Gastrocnemius medialis (tissue), 4 donors: ENCODE results near the gene ENGASE. TPM values are rescaled to one million over a fixed set of nuclear protein-coding genes. Genes with fewer than 3 reads are reported as not detected.
A peak's percentile ranks its signal among the peaks of the same experiment; 100 is the strongest.

Source experiments
- ATAC-seq, 2 donors: fragments of 150-250 bp; one replicate each; pipeline ENCODE4 v1.9.1; 2016
- DNase-seq, 2 donors: peaks; one replicate each; pipeline ENCODE4 v3.0.0-alpha.2; 2019
- H3K27ac ChIP-seq, 4 donors: fragments of 200-600 bp; sonication (generic); 1 replicate in 1 of 4; 2 replicates in 3 of 4; pipeline ENCODE4 v1.5.1; 2016 to 2018; ENCODE audit warnings: mild to moderate bottlenecking in 2 of 4, moderate library complexity in 1 of 4
- H3K27me3 ChIP-seq, 3 donors: fragments of 200-600 bp; sonication (generic) in 2 of 3; 1 replicate in 1 of 3; 2 replicates in 2 of 3; pipeline versions ENCODE4 v1.5.1 to v1.6.0; 2016 to 2019; ENCODE audit warnings: mild to moderate bottlenecking in 1 of 3, moderate library complexity in 1 of 3
- H3K36me3 ChIP-seq, 2 donors: fragments of 200-600 bp; sonication (generic) in 1 of 2; one replicate each; pipeline ENCODE4 v1.5.1; 2017 to 2018
- H3K4me1 ChIP-seq, 2 donors: fragments of 200-600 bp; sonication (generic) in 1 of 2; one replicate each; pipeline ENCODE4 v1.5.1; 2016 to 2017; ENCODE audit warnings: mild to moderate bottlenecking in 2 of 2
- H3K4me3 ChIP-seq, 4 donors: fragments of 200-600 bp; sonication (generic) in 3 of 4; 1 replicate in 1 of 4; 2 replicates in 3 of 4; pipeline ENCODE4 v1.5.1; 2016 to 2019; ENCODE audit warnings: mild to moderate bottlenecking in 2 of 4
- H3K9me3 ChIP-seq, 3 donors: fragments of 200-600 bp; sonication (generic) in 2 of 3; 1 replicate in 1 of 3; 2 replicates in 2 of 3; pipeline ENCODE4 v1.5.1; 2016 to 2019
- POLR2A ChIP-seq, 2 donors: fragments of 450-650 bp; IDR thresholded peaks; one replicate each; pipeline ENCODE4 v1.6.1; 2017; ENCODE audit warnings: antibody characterized with exemption in 2 of 2, mild to moderate bottlenecking in 2 of 2, moderate library complexity in 2 of 2
- in situ Hi-C, 4 donors: fragments of 200-750 bp; cut with MboI; loops; one replicate each; pipeline versions ENCODE4 v1.15.0 to v1.8.0; 2017; ENCODE audit warnings: low sequenced_read_pairs in 4 of 4
- intact Hi-C: fragments of 100-400 bp; cut with DNase I; formaldehyde crosslinking; loops from one replicate; pipeline ENCODE4 v1.15.1; 2023; ENCODE audit warnings: low total_unique reads
- total RNA-seq, 4 donors: library from RNA; depleted of rRNA; stranded (reverse); fragments of >200 nt; gene quantifications; one replicate each; pipeline versions ENCODE4 v1.1.0 to v1.2.3, GENCODE V29; 2016
- TF ChIP-seq, protein P1 (sequence below), 5 experiments: fragments of 450-650 bp in 3 of 5; fragments of 200-600 bp in 2 of 5; sonication (generic) in 2 of 5; IDR thresholded peaks in 4 of 5; conservative IDR thresholded peaks in 1 of 5; 1 replicate in 4 of 5; 2 replicates in 1 of 5; pipeline ENCODE4 v1.5.1; 2016 to 2019; ENCODE audit warnings: antibody characterized with exemption in 5 of 5, mild to moderate bottlenecking in 3 of 5, moderate library complexity in 3 of 5

The ENGASE gene
- total RNA-seq, 4 donors from 2014 or later: 5.1 to 14.2 (median 9.3) TPM

DNA sequence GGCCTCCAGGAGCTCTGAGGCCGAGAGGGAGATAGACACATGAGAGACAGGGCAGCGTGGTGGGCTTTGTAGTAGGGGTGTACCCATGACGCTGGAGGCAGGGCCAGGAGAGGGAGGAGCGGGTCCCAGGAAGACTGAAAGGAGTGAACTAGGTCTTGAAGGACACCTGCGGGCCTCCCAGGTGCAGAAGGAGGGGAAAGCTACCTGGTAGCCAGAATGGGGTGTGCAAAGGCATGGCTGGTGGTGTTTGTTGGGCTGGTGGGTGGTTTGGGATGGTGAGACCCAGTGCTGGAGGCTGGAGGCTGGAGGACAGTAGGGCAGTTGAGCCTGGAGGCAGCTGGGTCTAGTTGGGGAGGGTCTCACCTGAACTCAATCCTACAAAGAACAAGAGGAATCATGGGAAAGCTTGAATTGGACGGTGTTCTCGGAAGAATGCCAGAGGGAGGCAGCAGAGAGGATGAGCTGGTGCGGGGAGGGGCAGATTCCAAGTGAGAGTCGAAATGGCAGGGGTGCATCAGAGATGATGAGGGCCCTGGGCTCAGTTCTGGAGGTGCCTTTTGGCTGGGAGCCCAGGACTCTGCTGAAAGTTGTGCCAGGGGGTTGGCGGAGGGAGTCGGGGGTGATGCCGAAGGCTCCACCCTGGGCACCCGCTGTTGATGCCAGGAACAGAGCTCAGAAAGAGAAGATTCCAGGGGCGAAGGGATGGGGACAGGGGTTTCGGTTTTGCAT is 29.5 kb upstream of the ENGASE start:
- in situ Hi-C loops: loop anchor here in 1 of 4 donors (5.0 kb wide), 1 partner anchor 37 kb away; no protein-coding TSS in a partner anchor
- ATAC-seq (no peak), DNase-seq (no peak)
- H3K4me3 ChIP-seq: no peak overlapping the region
- no peaks in the 10 kb centered on the region for H3K36me3 ChIP-seq
- no peaks in the 10 kb centered on the region for H3K9me3 ChIP-seq
- no peak overlapping the region for H3K27ac ChIP-seq
- peaks cover 10 to 13% of the 10 kb centered on the region in 2 donors for H3K4me1 ChIP-seq
- peaks cover 0 to 3% (median 0%) of the 10 kb centered on the region in 3 donors for H3K27me3 ChIP-seq
- TF ChIP-seq, protein P1, sequence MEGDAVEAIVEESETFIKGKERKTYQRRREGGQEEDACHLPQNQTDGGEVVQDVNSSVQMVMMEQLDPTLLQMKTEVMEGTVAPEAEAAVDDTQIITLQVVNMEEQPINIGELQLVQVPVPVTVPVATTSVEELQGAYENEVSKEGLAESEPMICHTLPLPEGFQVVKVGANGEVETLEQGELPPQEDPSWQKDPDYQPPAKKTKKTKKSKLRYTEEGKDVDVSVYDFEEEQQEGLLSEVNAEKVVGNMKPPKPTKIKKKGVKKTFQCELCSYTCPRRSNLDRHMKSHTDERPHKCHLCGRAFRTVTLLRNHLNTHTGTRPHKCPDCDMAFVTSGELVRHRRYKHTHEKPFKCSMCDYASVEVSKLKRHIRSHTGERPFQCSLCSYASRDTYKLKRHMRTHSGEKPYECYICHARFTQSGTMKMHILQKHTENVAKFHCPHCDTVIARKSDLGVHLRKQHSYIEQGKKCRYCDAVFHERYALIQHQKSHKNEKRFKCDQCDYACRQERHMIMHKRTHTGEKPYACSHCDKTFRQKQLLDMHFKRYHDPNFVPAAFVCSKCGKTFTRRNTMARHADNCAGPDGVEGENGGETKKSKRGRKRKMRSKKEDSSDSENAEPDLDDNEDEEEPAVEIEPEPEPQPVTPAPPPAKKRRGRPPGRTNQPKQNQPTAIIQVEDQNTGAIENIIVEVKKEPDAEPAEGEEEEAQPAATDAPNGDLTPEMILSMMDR (IDR thresholded peaks at IDR 0.05 in 4 of 5, conservative IDR thresholded peaks at IDR 0.05 in 1 of 5): no peak
- no peak for TF ChIP-seq POLR2A (IDR thresholded peaks at IDR 0.05)
- intact Hi-C loops: no loop called here

DNA sequence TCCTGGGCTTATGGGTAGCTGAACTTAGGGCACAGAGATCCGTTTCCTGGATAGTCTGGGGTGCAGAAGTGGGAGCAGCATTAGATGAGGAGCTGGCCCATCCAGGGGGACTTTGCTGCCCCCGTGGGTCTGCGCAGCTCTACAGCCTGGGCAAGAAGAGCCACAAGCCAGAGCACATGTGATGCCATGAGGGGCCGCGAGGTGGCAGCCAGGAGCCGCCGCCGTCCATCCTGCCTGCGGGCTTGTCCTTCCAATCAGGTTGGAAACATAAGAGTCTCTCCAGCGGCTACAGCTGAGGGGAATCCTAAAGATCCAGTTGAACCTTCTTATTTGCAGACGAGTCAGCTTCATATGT is 28.8 kb upstream of the ENGASE start:
- intact Hi-C loops: loop anchor here (2.0 kb wide), 1 partner anchor 37 kb away; no protein-coding TSS in a partner anchor
- DNase-seq (peak; percentile 57 to 61), ATAC-seq (peak; percentile 70 to 71)
- peaks cover 10 to 13% of the 10 kb centered on the region in 2 donors for H3K4me1 ChIP-seq
- H3K27me3 ChIP-seq: peaks cover 0 to 3% (median 2%) of the 10 kb centered on the region in 3 donors
- no peaks in the 10 kb centered on the region for H3K36me3 ChIP-seq
- H3K4me3 ChIP-seq: no peak overlapping the region
- H3K27ac ChIP-seq: peak overlapping the region; percentile 51 to 67 (median 59)
- TF ChIP-seq, protein P1 (IDR thresholded peaks at IDR 0.05 in 4 of 5, conservative IDR thresholded peaks at IDR 0.05 in 1 of 5): peak; percentile 72 to 96 (median 86)
- TF ChIP-seq POLR2A (IDR thresholded peaks at IDR 0.05): no peak
- H3K9me3 ChIP-seq: no peaks in the 10 kb centered on the region
- in situ Hi-C loops: loop anchor here in 1 of 4 donors (5.0 kb wide), 1 partner anchor 36 kb away; no protein-coding TSS in a partner anchor

GRCh38 chr17:79046197-79046915 is 28.3 kb upstream of the ENGASE start:
- in situ Hi-C loops (loop anchor here in 1 of 4 donors (5.0 kb wide), 1 partner anchor 36 kb away; no protein-coding TSS in a partner anchor), intact Hi-C loops (loop anchor here (2.0 kb wide), 1 partner anchor 36 kb away; no protein-coding TSS in a partner anchor)
- no peak for TF ChIP-seq POLR2A (IDR thresholded peaks at IDR 0.05)
- TF ChIP-seq, protein P1 (IDR thresholded peaks at IDR 0.05 in 4 of 5, conservative IDR thresholded peaks at IDR 0.05 in 1 of 5): peak in 2 of 5 experiments; percentile 5 to 6
- H3K4me1 ChIP-seq: peaks cover 10 to 13% of the 10 kb centered on the region in 2 donors
- H3K36me3 ChIP-seq: no peaks in the 10 kb centered on the region
- no peaks in the 10 kb centered on the region for H3K9me3 ChIP-seq
- DNase-seq (peak in 1 of 2 donors; percentile 42), ATAC-seq (peak in 1 of 2 donors; percentile 33)
- peak overlapping the region; percentile 51 to 67 (median 59) for H3K27ac ChIP-seq
- H3K27me3 ChIP-seq: peaks cover 0 to 3% (median 2%) of the 10 kb centered on the region in 3 donors
- H3K4me3 ChIP-seq: no peak overlapping the region

DNA sequence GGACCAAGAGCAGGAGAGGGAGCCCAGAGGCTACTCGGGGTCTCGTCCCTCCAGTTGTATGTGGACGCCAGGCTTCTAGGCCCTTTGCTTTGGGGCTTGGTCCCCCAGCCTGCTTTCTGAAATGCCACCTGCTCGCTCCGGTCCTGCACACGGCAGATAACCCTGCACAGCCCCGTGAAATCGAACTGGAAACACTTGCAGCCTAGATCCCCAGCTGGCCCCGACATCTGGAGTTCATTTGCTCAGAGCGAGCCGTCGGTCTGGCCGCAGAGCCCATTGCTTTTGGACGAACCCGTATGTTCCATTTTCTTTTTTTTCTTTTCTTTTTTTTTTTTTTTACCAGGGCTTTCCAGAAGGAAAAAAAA is 27.7 kb upstream of the ENGASE start:
- H3K27me3 ChIP-seq: peaks cover 0 to 3% (median 2%) of the 10 kb centered on the region in 3 donors
- no peak overlapping the region for H3K4me3 ChIP-seq
- peak overlapping the region; percentile 51 to 67 (median 59) for H3K27ac ChIP-seq
- peak in 1 of 2 donors; percentile 43 for DNase-seq
- H3K4me1 ChIP-seq: peaks cover 10 to 13% of the 10 kb centered on the region in 2 donors
- intact Hi-C loops: loop anchor here (2.0 kb wide), 1 partner anchor 36 kb away; no protein-coding TSS in a partner anchor
- TF ChIP-seq POLR2A (IDR thresholded peaks at IDR 0.05): no peak
- TF ChIP-seq, protein P1 (IDR thresholded peaks at IDR 0.05 in 4 of 5, conservative IDR thresholded peaks at IDR 0.05 in 1 of 5): no peak
- peak; percentile 30 to 43 for ATAC-seq
- no peaks in the 10 kb centered on the region for H3K9me3 ChIP-seq
- no peaks in the 10 kb centered on the region for H3K36me3 ChIP-seq
- in situ Hi-C loops: loop anchor here in 1 of 4 donors (5.0 kb wide), 1 partner anchor 35 kb away; no protein-coding TSS in a partner anchor
